NCI-H2029 (cell line): ENCODE data around the gene MAGI1.
"Not testable (repeated sequence)": the region's sequence is repeated elsewhere in the genome, so short reads cannot be mapped to it uniquely, and the experiment has no call there.

Experiments used
- DNase-seq: peaks from one replicate; lab custom pipeline; 2025; lab: John Stamatoyannopoulos, UW

The MAGI1 gene

DNA sequence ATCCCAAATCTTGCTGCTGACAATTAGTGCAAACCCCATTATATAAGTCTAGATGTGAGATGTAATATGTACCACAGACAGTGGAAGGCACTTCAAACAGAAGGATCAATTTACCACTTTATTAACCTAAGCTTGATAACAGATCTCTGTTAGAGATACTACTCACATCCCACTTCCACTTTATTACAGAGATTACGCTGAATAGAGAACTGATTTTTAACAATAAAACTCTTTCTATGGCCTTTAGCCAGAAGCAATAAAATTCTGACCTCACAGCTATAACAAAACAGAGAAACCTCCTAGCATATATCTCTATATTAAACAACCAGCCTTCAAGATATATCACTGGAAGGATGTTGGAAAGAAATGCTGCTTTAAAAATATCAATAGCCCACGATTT is 517.7 kb downstream of the MAGI1 start:
- no peak for DNase-seq

DNA sequence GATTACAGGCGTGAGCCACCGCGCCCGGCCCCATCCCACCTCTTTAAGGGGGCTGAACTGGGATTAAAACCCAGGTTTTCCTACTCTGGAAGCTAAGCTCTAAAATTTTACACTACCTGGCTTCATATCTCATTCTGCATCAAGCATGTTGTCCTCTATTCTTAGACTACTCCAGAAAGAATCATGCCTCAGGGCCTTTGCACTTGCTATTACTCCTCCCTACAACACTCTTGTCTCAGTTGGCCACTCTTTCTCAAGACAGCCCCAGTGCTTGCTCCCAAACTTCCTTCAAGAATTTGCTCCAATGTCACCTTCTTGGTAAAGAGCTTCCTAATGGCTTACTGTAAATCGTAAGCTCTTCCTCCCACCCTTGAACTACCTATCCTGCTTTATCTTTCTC is 521.7 kb downstream of the MAGI1 start:
- DNase-seq: no peak

DNA sequence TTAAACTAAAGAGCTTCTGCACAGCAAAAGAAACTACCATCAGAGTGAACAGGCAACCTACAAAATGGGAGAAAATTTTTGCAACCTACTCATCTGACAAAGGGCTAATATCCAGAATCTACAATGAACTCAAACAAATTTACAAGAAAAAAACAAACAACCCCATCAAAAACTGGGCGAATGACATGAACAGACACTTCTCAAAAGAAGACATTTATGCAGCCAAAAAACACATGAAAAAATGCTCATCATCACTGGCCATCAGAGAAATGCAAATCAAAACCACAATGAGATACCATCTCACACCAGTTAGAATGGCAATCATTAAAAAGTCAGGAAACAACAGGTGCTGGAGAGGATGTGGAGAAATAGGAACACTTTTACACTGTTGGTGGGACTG is 524.4 kb downstream of the MAGI1 start:
- DNase-seq: not testable (repeated sequence)

DNA sequence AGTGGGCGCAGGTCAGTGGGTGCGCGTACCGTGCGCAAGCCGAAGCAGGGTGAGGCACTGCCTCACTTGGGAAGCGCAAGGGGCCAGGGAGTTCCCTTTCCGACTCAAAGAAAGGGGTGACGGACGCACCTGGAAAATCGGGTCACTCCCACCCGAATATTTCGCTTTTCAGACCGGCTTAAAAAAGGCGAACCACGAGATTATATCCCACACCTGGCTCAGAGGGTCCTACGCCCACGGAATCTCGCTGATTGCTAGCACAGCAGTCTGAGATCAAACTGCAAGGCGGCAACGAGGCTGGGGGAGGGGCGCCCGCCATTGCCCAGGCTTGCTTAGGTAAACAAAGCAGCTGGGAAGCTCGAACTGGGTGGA is 529.3 kb downstream of the MAGI1 start:
- not testable (repeated sequence) for DNase-seq

GRCh38 chr3:65508750-65509422 is 529.8 kb downstream of the MAGI1 start:
- no peak for DNase-seq

GRCh38 chr3:65507437-65507836 is 531.3 kb downstream of the MAGI1 start:
- no peak for DNase-seq

DNA sequence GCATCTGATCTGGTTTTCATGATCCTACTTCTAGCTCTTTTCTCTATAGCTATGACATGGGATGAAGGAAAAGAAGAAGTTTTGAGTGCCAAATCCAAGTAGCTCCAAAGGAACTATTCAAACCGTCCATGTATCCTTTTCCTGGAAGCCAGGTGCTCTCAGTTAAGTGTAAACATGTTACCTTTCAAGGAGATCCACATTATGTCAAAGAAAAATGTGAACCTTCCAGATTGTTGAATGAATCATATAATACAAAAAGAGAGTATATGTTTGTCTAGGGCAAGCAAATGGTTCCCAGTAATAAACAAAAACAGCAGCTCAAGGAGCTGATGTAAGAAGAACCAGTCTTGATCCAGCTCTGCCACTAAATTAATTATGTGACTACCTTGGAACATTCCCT is 534.9 kb downstream of the MAGI1 start:
- DNase-seq: no peak

DNA sequence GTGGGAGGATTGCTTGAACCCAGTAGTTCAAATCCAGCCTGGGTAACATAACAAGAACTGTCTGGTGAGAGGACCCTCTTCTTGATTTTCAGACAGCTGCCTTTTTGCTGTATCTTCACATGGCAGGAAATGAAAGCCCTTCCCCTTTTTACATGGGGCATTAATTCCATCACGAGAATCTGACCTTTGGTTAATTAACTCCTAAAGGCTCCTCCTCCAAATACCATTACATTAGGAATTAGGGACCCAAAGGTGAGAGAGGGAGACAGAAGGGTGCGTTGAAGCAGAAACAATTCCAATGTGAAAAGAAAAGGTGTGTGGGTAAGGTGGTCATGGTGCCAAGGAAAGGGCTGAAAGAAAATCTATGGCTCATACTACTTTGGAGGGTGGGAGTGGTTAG is 536.2 kb downstream of the MAGI1 start:
- DNase-seq: no peak

GRCh38 chr3:65500398-65501306 is 538.1 kb downstream of the MAGI1 start:
- no peak for DNase-seq

DNA sequence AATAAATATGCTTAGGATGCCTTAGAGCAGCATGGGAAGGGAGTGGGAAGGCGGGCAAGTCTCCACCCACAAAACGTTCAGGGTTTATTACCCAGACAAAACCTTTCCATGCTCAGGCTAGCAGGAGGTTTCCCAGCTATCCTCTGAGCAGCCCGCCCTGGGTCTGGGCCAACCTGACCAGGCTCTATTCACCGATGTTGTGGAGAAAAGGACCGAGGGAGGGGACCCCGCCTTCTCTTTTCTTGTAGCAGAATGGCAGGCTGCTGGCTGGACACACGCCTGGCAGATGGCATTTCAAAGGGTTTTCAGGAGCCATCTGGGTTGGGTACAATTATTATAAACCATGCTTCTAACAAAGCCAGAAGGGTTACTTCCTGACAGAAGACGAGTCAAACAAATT is 540.9 kb downstream of the MAGI1 start:
- DNase-seq: no peak

DNA sequence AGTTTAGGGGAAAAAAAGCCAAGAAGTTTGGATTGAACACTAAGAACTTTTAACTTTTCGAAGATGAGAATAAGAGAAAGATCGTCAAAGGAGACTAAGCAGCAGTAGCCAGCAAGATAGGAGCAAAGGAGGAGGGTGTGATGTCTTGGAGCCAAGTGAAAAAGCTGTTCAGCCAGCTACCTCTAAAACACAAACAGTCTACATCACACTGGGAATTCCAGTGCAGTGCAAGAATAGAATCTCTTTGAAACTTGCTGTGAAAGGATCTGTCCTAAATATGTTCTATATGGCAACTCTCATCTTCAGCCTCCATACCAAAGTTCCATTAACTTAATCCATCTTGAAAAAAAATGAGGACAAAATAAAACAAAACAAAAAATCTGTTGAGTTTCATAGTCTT is 541.5 kb downstream of the MAGI1 start:
- DNase-seq: no peak

DNA sequence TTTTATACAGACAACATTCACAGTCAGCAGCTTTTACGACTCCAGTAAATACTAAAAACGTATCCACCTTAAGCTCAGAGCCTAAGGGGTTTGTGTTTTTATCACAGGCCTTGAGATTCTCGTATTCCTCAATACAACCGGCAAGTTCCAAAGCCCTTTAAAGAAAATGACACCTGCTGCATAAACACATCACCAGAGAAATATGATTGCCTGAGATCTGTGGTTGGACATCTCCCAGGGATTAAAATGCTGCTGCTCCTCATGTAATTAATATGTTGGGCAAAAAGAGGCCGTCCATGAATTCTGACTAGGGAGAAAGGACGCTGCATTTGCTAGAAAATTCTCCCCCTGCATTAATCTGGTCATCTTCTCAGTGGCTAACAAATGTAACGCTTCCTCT is 544.8 kb downstream of the MAGI1 start:
- no peak for DNase-seq

DNA sequence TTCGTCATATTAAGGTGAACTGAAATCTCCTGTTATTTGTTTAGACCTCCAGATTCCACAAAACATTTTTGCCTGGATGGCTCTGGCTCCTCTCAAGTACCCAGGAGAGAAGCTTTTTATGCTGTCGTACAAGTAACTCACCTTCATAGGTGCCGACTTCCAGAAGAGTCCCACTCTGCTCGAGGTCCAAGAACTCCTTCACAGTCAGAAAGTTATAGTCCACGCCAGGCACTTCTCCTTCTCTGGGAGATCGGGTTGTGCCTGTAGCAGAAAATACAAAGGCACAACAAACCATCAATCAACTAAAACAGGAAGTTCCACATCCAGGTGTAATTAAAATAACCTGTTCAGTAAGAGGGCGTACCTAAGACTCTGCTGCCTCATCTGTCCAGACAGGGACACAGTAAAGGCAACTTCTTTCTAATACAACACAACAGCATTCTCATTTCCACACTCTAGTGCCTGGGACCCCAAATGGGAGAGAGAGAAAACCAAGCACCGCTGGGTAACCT is 545.3 kb downstream of the MAGI1 start:
- no peak for DNase-seq

DNA sequence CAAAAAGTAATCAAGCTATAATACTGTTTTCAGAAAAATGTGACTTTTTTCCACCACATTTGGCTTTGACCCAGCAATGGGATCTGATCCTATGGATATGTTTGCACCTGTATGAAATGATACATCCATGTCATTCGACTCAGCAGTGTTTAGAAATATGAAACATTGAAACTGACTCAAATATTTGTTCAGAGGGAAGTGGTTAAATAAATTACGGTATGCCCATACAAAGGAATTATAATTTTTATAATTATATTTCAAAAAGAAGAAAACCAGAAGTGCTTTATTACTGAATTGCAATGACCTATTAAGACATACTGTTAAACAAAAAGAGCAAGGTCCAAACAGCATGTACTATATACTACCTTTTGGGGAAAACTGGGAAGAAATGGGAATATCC is 546.5 kb downstream of the MAGI1 start:
- DNase-seq: no peak

DNA sequence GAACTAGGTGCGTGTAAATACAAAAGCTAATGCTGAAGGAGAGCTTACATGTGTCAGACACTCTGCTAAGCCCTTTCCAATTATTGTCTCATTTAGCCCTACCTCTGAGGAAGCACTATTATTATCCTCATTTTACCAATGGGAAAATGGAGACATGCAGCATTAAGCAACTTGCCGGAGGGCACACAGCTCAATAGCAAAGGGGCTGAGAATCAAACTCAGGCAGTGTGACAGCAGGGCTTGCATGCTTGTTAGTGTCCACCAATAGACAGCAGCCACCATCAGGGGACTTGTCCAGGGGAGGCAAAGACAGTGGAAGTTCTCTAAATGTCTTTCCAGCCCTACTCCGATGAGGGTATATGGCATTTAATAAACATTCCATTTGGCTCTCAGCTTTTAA is 548.6 kb downstream of the MAGI1 start:
- DNase-seq: no peak

GRCh38 chr3:65489253-65489652 is 549.5 kb downstream of the MAGI1 start:
- DNase-seq: no peak

- no peak for DNase-seq
Measured at GRCh38 chr3:65485826-65486469, 552.8 kb downstream of the MAGI1 start.

DNA sequence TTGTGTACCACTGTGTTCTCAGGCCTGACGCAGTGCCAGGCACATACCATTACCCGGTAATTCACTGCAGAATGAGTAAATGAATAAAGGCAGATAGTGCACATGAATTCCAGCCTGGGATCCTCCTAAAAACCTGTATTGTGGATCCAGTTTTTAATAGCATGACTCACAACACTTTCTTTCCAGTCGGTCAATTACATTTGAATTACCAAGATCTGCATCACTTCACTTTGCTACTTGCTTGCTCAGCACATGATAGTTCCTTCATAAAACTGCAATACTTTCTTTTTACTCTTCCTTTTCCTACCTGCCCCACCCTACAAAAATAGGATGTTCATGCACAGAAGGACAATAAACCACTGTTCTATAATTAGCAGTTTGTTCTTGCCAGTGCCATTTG is 553.8 kb downstream of the MAGI1 start:
- no peak for DNase-seq

- peak; percentile 18 for DNase-seq
Measured at GRCh38 chr3:65483480-65483879, 555.2 kb downstream of the MAGI1 start.

DNA sequence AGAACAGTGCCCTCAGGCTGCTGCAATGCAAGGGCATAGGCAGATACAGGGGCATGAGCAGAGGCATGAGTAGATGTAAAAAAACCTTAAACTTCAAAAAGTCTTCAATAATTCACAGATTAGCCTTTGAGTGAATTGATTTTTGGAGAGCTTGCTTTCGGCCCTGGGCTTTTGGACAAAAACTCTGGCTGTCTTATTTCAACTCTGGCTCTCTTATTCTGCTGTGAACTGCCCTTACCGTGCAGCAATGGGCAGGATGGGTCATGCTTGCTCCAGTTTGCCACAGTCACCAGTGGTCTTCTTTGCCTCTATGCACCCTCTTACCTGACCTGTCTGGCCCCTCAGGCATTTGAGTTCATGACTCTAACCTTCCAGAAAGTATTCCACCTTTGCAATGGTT is 555.7 kb downstream of the MAGI1 start:
- no peak for DNase-seq

GRCh38 chr3:65481085-65481484 is 557.6 kb downstream of the MAGI1 start:
- DNase-seq: no peak

DNA sequence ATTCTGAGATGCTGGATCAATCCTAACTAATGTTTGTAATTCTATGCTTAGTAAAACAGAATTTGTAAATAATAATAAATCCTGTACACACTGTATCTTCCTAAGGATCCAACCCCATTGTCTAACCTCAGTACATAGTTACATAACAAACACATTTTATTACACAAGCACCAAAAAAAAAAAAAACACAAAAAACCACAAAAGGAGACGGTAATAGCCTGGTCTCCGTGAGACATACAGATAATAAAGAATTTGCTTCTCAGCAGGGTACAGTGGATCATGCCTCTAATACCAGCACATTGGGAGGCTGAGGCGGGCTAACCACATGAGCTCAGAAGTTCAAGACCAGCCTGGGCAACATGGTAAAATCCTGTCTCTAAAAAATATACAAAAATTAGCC is 558.7 kb downstream of the MAGI1 start:
- DNase-seq: no peak
